ENCODE measurements around the gene IRF8.

The IRF8 gene

DNA sequence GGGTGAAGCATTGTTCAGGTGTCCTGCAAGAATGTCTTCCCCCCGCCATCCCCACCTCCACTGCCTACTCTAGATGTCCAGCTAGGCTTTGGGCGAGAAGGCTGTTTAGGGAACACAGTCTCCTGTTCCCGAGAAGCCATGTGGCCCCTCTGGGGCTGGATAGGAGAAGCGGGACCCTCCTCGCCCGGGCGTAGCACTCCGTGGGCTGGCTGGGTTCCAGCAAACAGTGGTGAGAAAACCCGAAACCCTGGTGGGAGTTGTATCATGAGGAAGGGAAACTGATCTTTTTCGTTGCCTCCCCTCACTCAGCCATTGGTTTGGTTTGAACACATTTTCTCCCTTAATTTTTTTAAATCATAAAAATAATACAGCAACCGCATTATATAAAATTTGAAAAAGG lies 56.6 kb downstream of the IRF8 start:
- Histone ChIP-seq H3K4me3 (ENCODE audit: low read length) (no peak overlapping the region), H3K36me3 (ENCODE audit: insufficient read depth, low read length) (no peaks in the 10 kb centered on the region), H3K9ac (ENCODE audit: low read depth, low read length) (no peak overlapping the region), H3K4me1 (ENCODE audit: control insufficient read depth, insufficient read depth, low read length) (no peaks in the 10 kb centered on the region), H3K4me2 (ENCODE audit: low read length) (no peak overlapping the region), H3K27me3 (ENCODE audit: control insufficient read depth, insufficient read depth, low read length) (peaks cover 3% of the 10 kb centered on the region), H3K9me3 (replicated peaks; ENCODE audit: low read length) (no peaks in the 10 kb centered on the region)

DNA sequence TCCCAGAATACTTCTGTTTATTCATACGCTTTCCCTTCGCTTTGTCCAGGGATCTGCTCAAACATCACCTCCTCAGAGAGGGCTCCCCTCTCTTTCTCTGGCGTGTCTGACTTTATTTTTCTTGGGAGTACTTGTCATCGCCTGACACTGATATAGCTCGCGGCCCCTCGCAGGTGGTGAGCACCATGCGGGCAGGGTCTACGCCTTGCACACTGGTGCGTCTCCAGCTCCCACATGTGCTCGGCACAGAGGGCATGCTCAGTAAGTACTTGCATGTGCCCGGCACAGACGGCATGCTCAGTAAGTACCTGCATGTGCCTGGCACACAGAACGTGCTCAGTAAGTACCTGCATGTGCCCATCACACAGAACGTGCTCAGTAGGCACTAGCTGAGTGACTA lies 57.5 kb downstream of the IRF8 start:
- Histone ChIP-seq H3K36me3 (ENCODE audit: insufficient read depth, low read length) (no peaks in the 10 kb centered on the region), H3K27me3 (ENCODE audit: control insufficient read depth, insufficient read depth, low read length) (peaks cover 3% of the 10 kb centered on the region), H3K4me2 (ENCODE audit: low read length) (no peak overlapping the region), H3K9me3 (replicated peaks; ENCODE audit: low read length) (no peaks in the 10 kb centered on the region), H3K4me3 (ENCODE audit: low read length) (no peak overlapping the region), H3K4me1 (ENCODE audit: control insufficient read depth, insufficient read depth, low read length) (no peaks in the 10 kb centered on the region), H3K9ac (ENCODE audit: low read depth, low read length) (no peak overlapping the region)

- Histone ChIP-seq H3K9ac (ENCODE audit: low read depth, low read length) (no peak overlapping the region), H3K9me3 (replicated peaks; ENCODE audit: low read length) (no peaks in the 10 kb centered on the region)
Observed at GRCh38 chr16:85958731-85959130, 59.8 kb downstream of the IRF8 start.

GRCh38 chr16:85959686-85960085 lies 60.7 kb downstream of the IRF8 start:
- no peak overlapping the region for H3K9ac ChIP-seq (ENCODE audit: low read depth, low read length)
- H3K4me1 ChIP-seq (ENCODE audit: control insufficient read depth, insufficient read depth, low read length) = no peaks in the 10 kb centered on the region
- H3K36me3 ChIP-seq (ENCODE audit: insufficient read depth, low read length) = no peaks in the 10 kb centered on the region
- no peak overlapping the region for H3K4me2 ChIP-seq (ENCODE audit: low read length)
- H3K27me3 ChIP-seq (ENCODE audit: control insufficient read depth, insufficient read depth, low read length) = peaks cover 3% of the 10 kb centered on the region
- H3K9me3 ChIP-seq (replicated peaks; ENCODE audit: low read length) = no peaks in the 10 kb centered on the region
- no peak overlapping the region for H3K4me3 ChIP-seq (ENCODE audit: low read length)

More at GRCh38 chr16:85958731-85959130, 59.8 kb downstream of the IRF8 start:
- H3K27me3 ChIP-seq (ENCODE audit: control insufficient read depth, insufficient read depth, low read length) = peaks cover 3% of the 10 kb centered on the region
- no peak overlapping the region for H3K4me3 ChIP-seq (ENCODE audit: low read length)
- H3K4me2 ChIP-seq (ENCODE audit: low read length) = no peak overlapping the region
- H3K36me3 ChIP-seq (ENCODE audit: insufficient read depth, low read length) = no peaks in the 10 kb centered on the region
- no peaks in the 10 kb centered on the region for H3K4me1 ChIP-seq (ENCODE audit: control insufficient read depth, insufficient read depth, low read length)

- no peak overlapping the region for H3K4me3 ChIP-seq (ENCODE audit: low read length)
- no peak overlapping the region for H3K9ac ChIP-seq (ENCODE audit: low read depth, low read length)
- H3K36me3 ChIP-seq (ENCODE audit: insufficient read depth, low read length) = no peaks in the 10 kb centered on the region
- no peaks in the 10 kb centered on the region for H3K9me3 ChIP-seq (replicated peaks; ENCODE audit: low read length)
- no peak overlapping the region for H3K4me2 ChIP-seq (ENCODE audit: low read length)
- peaks cover 3% of the 10 kb centered on the region for H3K27me3 ChIP-seq (ENCODE audit: control insufficient read depth, insufficient read depth, low read length)
- no peaks in the 10 kb centered on the region for H3K4me1 ChIP-seq (ENCODE audit: control insufficient read depth, insufficient read depth, low read length)
Observed at GRCh38 chr16:85960486-85961046, 61.6 kb downstream of the IRF8 start.

DNA sequence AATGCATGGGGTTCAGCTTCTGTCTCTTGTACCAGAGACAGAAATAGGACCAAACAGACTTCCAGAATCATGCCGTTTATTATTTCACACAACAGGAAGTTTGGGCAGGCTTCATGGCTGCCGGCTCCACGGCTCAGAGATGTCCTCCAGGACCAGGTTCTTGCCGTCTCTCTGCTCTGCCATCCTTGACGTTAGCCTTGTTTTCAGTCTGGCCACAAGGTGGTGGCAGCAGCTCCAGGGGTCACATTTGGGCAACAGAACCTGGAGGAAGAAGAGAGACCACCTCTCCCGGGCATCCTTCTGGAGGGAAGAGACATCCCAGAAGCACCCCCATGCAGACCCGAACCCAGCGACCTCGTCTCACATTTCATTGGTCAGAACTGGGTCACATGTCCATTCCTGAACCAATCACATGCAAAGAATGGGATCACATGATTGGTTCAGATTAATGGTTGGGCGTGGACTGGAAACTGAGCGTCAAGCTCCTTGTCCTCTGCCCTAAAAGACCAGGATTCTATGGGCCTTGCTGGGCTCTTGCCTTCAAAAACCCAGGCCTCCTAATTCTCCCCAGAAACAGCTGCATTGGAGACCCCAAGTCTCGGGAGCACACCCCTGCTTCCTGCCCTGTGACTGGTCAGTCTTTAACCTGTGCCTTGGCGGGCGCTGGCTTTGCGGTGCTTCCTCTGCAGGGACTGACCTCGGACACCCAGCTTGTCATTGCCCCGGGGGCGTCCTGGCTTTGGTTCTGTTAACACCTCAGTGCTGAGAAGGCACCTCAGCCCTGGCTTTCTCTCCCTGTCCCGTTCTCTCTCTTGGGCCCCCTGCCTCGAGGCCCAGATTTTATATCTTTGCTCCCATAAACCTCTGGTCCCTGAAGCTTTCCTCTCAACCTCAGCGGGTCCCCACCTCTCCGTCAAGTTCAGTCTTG lies 63.3 kb downstream of the IRF8 start:
- H3K27me3 ChIP-seq (ENCODE audit: control insufficient read depth, insufficient read depth, low read length) = no peaks in the 10 kb centered on the region
- H3K4me3 ChIP-seq (ENCODE audit: low read length) = no peak overlapping the region
- H3K4me2 ChIP-seq (ENCODE audit: low read length) = no peak overlapping the region
- no peaks in the 10 kb centered on the region for H3K9me3 ChIP-seq (replicated peaks; ENCODE audit: low read length)
- H3K36me3 ChIP-seq (ENCODE audit: insufficient read depth, low read length) = no peaks in the 10 kb centered on the region
- no peaks in the 10 kb centered on the region for H3K4me1 ChIP-seq (ENCODE audit: control insufficient read depth, insufficient read depth, low read length)
- no peak overlapping the region for H3K9ac ChIP-seq (ENCODE audit: low read depth, low read length)

GRCh38 chr16:85963753-85964285 lies 64.9 kb downstream of the IRF8 start:
- Histone ChIP-seq H3K9me3 (replicated peaks; ENCODE audit: low read length) (no peaks in the 10 kb centered on the region), H3K27me3 (ENCODE audit: control insufficient read depth, insufficient read depth, low read length) (no peaks in the 10 kb centered on the region), H3K4me2 (ENCODE audit: low read length) (no peak overlapping the region), H3K36me3 (ENCODE audit: insufficient read depth, low read length) (no peaks in the 10 kb centered on the region), H3K9ac (ENCODE audit: low read depth, low read length) (no peak overlapping the region), H3K4me1 (ENCODE audit: control insufficient read depth, insufficient read depth, low read length) (no peaks in the 10 kb centered on the region), H3K4me3 (ENCODE audit: low read length) (no peak overlapping the region)

GRCh38 chr16:85965125-85965524 lies 66.2 kb downstream of the IRF8 start:
- H3K4me2 ChIP-seq (ENCODE audit: low read length) = no peak overlapping the region
- no peaks in the 10 kb centered on the region for H3K36me3 ChIP-seq (ENCODE audit: insufficient read depth, low read length)
- H3K4me3 ChIP-seq (ENCODE audit: low read length) = no peak overlapping the region
- H3K27me3 ChIP-seq (ENCODE audit: control insufficient read depth, insufficient read depth, low read length) = no peaks in the 10 kb centered on the region
- no peaks in the 10 kb centered on the region for H3K4me1 ChIP-seq (ENCODE audit: control insufficient read depth, insufficient read depth, low read length)
- no peaks in the 10 kb centered on the region for H3K9me3 ChIP-seq (replicated peaks; ENCODE audit: low read length)
- no peak overlapping the region for H3K9ac ChIP-seq (ENCODE audit: low read depth, low read length)

GRCh38 chr16:85967111-85967510 lies 68.1 kb downstream of the IRF8 start:
- H3K4me3 ChIP-seq (ENCODE audit: low read length) = no peak overlapping the region
- H3K36me3 ChIP-seq (ENCODE audit: insufficient read depth, low read length) = no peaks in the 10 kb centered on the region
- peaks cover 1% of the 10 kb centered on the region for H3K9me3 ChIP-seq (replicated peaks; ENCODE audit: low read length)
- no peaks in the 10 kb centered on the region for H3K27me3 ChIP-seq (ENCODE audit: control insufficient read depth, insufficient read depth, low read length)
- H3K4me2 ChIP-seq (ENCODE audit: low read length) = no peak overlapping the region
- H3K4me1 ChIP-seq (ENCODE audit: control insufficient read depth, insufficient read depth, low read length) = no peaks in the 10 kb centered on the region
- no peak overlapping the region for H3K9ac ChIP-seq (ENCODE audit: low read depth, low read length)

- H3K27me3 ChIP-seq (ENCODE audit: control insufficient read depth, insufficient read depth, low read length) = no peaks in the 10 kb centered on the region
- H3K9me3 ChIP-seq (replicated peaks; ENCODE audit: low read length) = peaks cover 5% of the 10 kb centered on the region
- H3K36me3 ChIP-seq (ENCODE audit: insufficient read depth, low read length) = no peaks in the 10 kb centered on the region
- H3K9ac ChIP-seq (ENCODE audit: low read depth, low read length) = no peak overlapping the region
- no peak overlapping the region for H3K4me2 ChIP-seq (ENCODE audit: low read length)
- H3K4me3 ChIP-seq (ENCODE audit: low read length) = no peak overlapping the region
- no peaks in the 10 kb centered on the region for H3K4me1 ChIP-seq (ENCODE audit: control insufficient read depth, insufficient read depth, low read length)
Observed at GRCh38 chr16:85968041-85968920, 69.3 kb downstream of the IRF8 start.

DNA sequence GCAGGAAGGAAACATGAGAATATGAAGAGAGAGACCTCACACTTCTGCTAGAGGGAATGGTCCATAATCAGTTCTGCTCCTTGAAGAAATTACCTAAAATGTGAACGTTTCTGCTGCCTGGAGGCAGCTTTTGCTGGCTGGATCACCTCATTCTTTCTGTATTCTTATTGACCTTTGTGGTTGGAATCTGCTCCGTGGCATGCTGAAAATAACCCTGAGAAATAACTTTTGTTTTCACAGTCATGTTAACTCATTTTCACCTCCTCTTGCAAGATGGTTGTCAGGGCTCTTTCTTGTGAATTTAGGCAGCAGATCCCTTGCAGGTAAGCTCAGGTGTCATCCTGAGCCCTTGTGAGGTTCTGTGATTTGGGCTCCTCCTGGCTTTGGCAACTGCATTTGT lies 70.2 kb downstream of the IRF8 start:
- Histone ChIP-seq H3K4me1 (ENCODE audit: control insufficient read depth, insufficient read depth, low read length) (no peaks in the 10 kb centered on the region), H3K4me2 (ENCODE audit: low read length) (no peak overlapping the region), H3K9ac (ENCODE audit: low read depth, low read length) (no peak overlapping the region), H3K27me3 (ENCODE audit: control insufficient read depth, insufficient read depth, low read length) (no peaks in the 10 kb centered on the region), H3K9me3 (replicated peaks; ENCODE audit: low read length) (peaks cover 5% of the 10 kb centered on the region), H3K36me3 (ENCODE audit: insufficient read depth, low read length) (no peaks in the 10 kb centered on the region), H3K4me3 (ENCODE audit: low read length) (no peak overlapping the region)

Data from skeletal muscle satellite cell (primary cell).